Osteoblast (primary cell): ENCODE measurements around the gene DCC. TPM values are rescaled to one million over a fixed set of nuclear protein-coding genes. Genes with fewer than 3 reads are reported as not detected.

Experiments used
- DNase-seq: peaks from one replicate; pipeline ENCODE4 v3.0.0; 2011; ENCODE audit warnings: low spot score, mixed read lengths; ENCODE audit not compliant: insufficient read length; ENCODE audit errors: missing footprints
- H2AFZ ChIP-seq: 2 replicates; pipeline ENCODE4 v1.6.0; 2011; ENCODE audit warnings: mild to moderate bottlenecking, low read length
- H3K27ac ChIP-seq: 2 replicates; pipeline ENCODE4 v1.5.1; 2011; ENCODE audit warnings: mild to moderate bottlenecking, low read depth, low read length, moderate library complexity
- H3K27me3 ChIP-seq: 2 replicates; pipeline ENCODE4 v1.6.0; 2012; ENCODE audit warnings: mild to moderate bottlenecking, control low read depth, inconsistent platforms, low read length, moderate library complexity; ENCODE audit not compliant: insufficient read depth
- H3K36me3 ChIP-seq: 2 replicates; pipeline ENCODE4 v1.5.1; 2011; ENCODE audit warnings: mild to moderate bottlenecking, low read length, control low read depth, moderate library complexity; ENCODE audit not compliant: insufficient read depth
- H3K4me1 ChIP-seq: 2 replicates; pipeline ENCODE4 v1.5.1; 2011; ENCODE audit warnings: mild to moderate bottlenecking, low read length, control low read depth, moderate library complexity; ENCODE audit not compliant: insufficient read depth
- H3K4me2 ChIP-seq: 2 replicates; pipeline ENCODE4 v1.6.0; 2011; ENCODE audit warnings: mild to moderate bottlenecking, low read length; ENCODE audit not compliant: insufficient read depth
- H3K4me3 ChIP-seq: fragments of 200-600 bp; sonication (generic); 3 replicates; pipeline ENCODE4 v1.5.1; 2012; ENCODE audit warnings: mild to moderate bottlenecking, low read length, inconsistent platforms; ENCODE audit not compliant: insufficient read depth
- H3K79me2 ChIP-seq: 2 replicates; pipeline ENCODE4 v1.6.0; 2012; ENCODE audit warnings: mild to moderate bottlenecking, low read length, control low read depth, inconsistent platforms; ENCODE audit not compliant: insufficient read depth
- H3K9me3 ChIP-seq: 2 replicates; pipeline ENCODE4 v1.5.1; 2011; ENCODE audit warnings: low read depth, low read length, control low read depth
- H4K20me1 ChIP-seq: 2 replicates; pipeline ENCODE4 v1.6.0; 2012; ENCODE audit warnings: mild to moderate bottlenecking, low read length, control low read depth; ENCODE audit not compliant: insufficient read depth
- CTCF ChIP-seq: IDR thresholded peaks from 2 replicates; pipeline ENCODE4 v1.5.1; 2011; ENCODE audit warnings: mild to moderate bottlenecking, low read depth, low read length, moderate library complexity; ENCODE audit errors: extremely low read depth
- total RNA-seq: library from RNA; depleted of rRNA; stranded (reverse); fragments of >200 nt; gene quantifications from 2 replicates; pipeline ENCODE4 v1.2.3, GENCODE V29; 2012

The DCC gene
- total RNA-seq, 1 donor, result not detected

- DNase-seq, result no peak
- Histone ChIP-seq H3K27ac (no peak overlapping the region), H3K36me3 (no peaks in the 10 kb centered on the region), H3K9me3 (no peaks in the 10 kb centered on the region), H3K4me1 (no peaks in the 10 kb centered on the region), H3K4me3 (no peak overlapping the region), H2AFZ (no peak overlapping the region), H3K27me3 (no peaks in the 10 kb centered on the region), H3K79me2 (no peaks in the 10 kb centered on the region), H4K20me1 (no peaks in the 10 kb centered on the region), H3K4me2 (no peak overlapping the region)
- no peak for TF ChIP-seq CTCF
These were observed 1204.9 kb downstream of the DCC start for GRCh38 chr18:53544917-53545316.

GRCh38 chr18:53551868-53552426 lies 1212.0 kb downstream of the DCC start:
- Histone ChIP-seq H3K79me2 (no peaks in the 10 kb centered on the region), H3K4me1 (no peaks in the 10 kb centered on the region), H4K20me1 (no peaks in the 10 kb centered on the region), H3K9me3 (no peaks in the 10 kb centered on the region), H3K27me3 (no peaks in the 10 kb centered on the region), H3K36me3 (no peaks in the 10 kb centered on the region), H3K27ac (no peak overlapping the region), H3K4me3 (no peak overlapping the region), H3K4me2 (no peak overlapping the region), H2AFZ (no peak overlapping the region)
- TF ChIP-seq CTCF, result no peak
- DNase-seq, result no peak

GRCh38 chr18:53553030-53553429 lies 1213.0 kb downstream of the DCC start:
- Histone ChIP-seq H3K9me3 (no peaks in the 10 kb centered on the region), H3K4me2 (no peak overlapping the region), H3K79me2 (no peaks in the 10 kb centered on the region), H3K27ac (no peak overlapping the region), H2AFZ (no peak overlapping the region), H3K4me1 (no peaks in the 10 kb centered on the region), H3K4me3 (no peak overlapping the region), H4K20me1 (no peaks in the 10 kb centered on the region), H3K27me3 (no peaks in the 10 kb centered on the region), H3K36me3 (no peaks in the 10 kb centered on the region)
- no peak for DNase-seq
- TF ChIP-seq CTCF, result no peak

GRCh38 chr18:53556450-53556849 lies 1216.5 kb downstream of the DCC start:
- no peak for TF ChIP-seq CTCF
- Histone ChIP-seq H3K9me3 (no peaks in the 10 kb centered on the region), H3K27me3 (no peaks in the 10 kb centered on the region), H3K4me2 (no peak overlapping the region), H3K4me3 (no peak overlapping the region), H2AFZ (no peak overlapping the region), H4K20me1 (no peaks in the 10 kb centered on the region), H3K79me2 (no peaks in the 10 kb centered on the region), H3K27ac (no peak overlapping the region), H3K36me3 (no peaks in the 10 kb centered on the region), H3K4me1 (no peaks in the 10 kb centered on the region)
- DNase-seq, result no peak
